Heart left ventricle (tissue), 16 donors: ENCODE measurements around the gene PPID. TPM values are rescaled to one million over a fixed set of nuclear protein-coding genes. Genes with fewer than 3 reads are reported as not detected.
"Not testable (repeated sequence)": the region's sequence is repeated elsewhere in the genome, so short reads cannot be mapped to it uniquely, and the experiment has no call there.

Source experiments
- ATAC-seq, 4 donors: fragments of 200-7000 bp; cut with Tn5 transposase; one replicate each; pipeline ENCODE4 v1.9.1; 2020 to 2022; ENCODE audit warnings: moderate library complexity in 4 of 4, mild to moderate bottlenecking in 3 of 4, moderate number of reproducible peaks in 1 of 4
- DNase-seq, 5 donors: peaks; one replicate each; pipeline ENCODE4 v3.0.0-alpha.2; 2020
- H3K27ac ChIP-seq, 12 donors: fragments of 200-600 bp; sonication (generic) in 4 of 12; one replicate each; pipeline versions ENCODE4 v1.5.0 to v1.8.0; 2016 to 2022; ENCODE audit warnings: mild to moderate bottlenecking in 2 of 12
- H3K27me3 ChIP-seq, 9 donors: fragments of 200-600 bp; sonication (generic) in 2 of 9; one replicate each; pipeline versions ENCODE4 v1.5.1 to v1.8.0; 2016 to 2022; ENCODE audit warnings: mild to moderate bottlenecking in 3 of 9
- H3K36me3 ChIP-seq, 9 donors: fragments of 200-600 bp; sonication (generic) in 2 of 9; one replicate each; pipeline versions ENCODE4 v1.5.0 to v1.8.0; 2018 to 2022; ENCODE audit warnings: mild to moderate bottlenecking in 2 of 9
- H3K4me1 ChIP-seq, 12 donors: fragments of 200-600 bp; sonication (generic) in 4 of 12; one replicate each; pipeline versions ENCODE4 v1.5.0 to v1.8.0; 2016 to 2022; ENCODE audit warnings: mild to moderate bottlenecking in 3 of 12
- H3K4me3 ChIP-seq, 12 donors: fragments of 200-600 bp; sonication (generic) in 4 of 12; one replicate each; pipeline versions ENCODE4 v1.5.0 to v1.8.0; 2017 to 2022; ENCODE audit warnings: mild to moderate bottlenecking in 9 of 12, moderate library complexity in 4 of 12
- H3K9me3 ChIP-seq, 12 donors: fragments of 200-600 bp; sonication (generic) in 4 of 12; one replicate each; pipeline versions ENCODE4 v1.5.0 to v1.8.0; 2016 to 2022; ENCODE audit warnings: mild to moderate bottlenecking in 1 of 12
- CTCF ChIP-seq, 12 donors: fragments of 200-600 bp; sonication (generic) in 4 of 12; IDR thresholded peaks; one replicate each; pipeline versions ENCODE4 v1.5.0 to v1.8.0; 2018 to 2022; ENCODE audit warnings: antibody characterized with exemption in 12 of 12, mild to moderate bottlenecking in 5 of 12
- POLR2A ChIP-seq, 2 donors: fragments of 450-650 bp; IDR thresholded peaks; one replicate each; pipeline ENCODE4 v1.6.1; 2017; ENCODE audit warnings: antibody characterized with exemption in 2 of 2, mild to moderate bottlenecking in 2 of 2, moderate library complexity in 2 of 2
- WGBS, 4 donors: extraction: QIAGEN DNeasy Blood & Tissue Kit in 2 of 4; methylation state at CpG; one replicate each; pipeline versions ENCODE4 v1.1.5 to v1.1.7; 2013 to 2018; 5-methylcytosine and 5-hydroxymethylcytosine counted together
- intact Hi-C, 10 donors: fragments of 100-400 bp; cut with DNase I; formaldehyde crosslinking; loops; one replicate each; pipeline versions ENCODE4 v1.11.1 to v1.14.2; 2022
- polyA plus RNA-seq, 2 donors: library from polyadenylated mRNA; stranded (reverse); fragments of 200-250 nt; gene quantifications; one replicate each; pipeline ENCODE4 v1.2.3, GENCODE V29; 2013
- total RNA-seq, 9 donors: library from RNA; depleted of rRNA in 2 of 9; stranded (reverse); fragments of >200 nt in 2 of 9; fragmentation: NEBNext Ultra II Directional in 3 of 9; extraction: Animal tissue kit (Norgen Biotek cat#: 25700) in 3 of 9; gene quantifications; one replicate each; pipeline versions ENCODE4 v1.1.0 to v1.2.4, GENCODE V29; 2016 to 2023
- donor health status: ischemic (EF 13 %, LVEDD 7.1; RV severe dilation, severe dysfunction).
- donor health status: healthy with polysubstance abuse.
- donor health status: DM: no; HTN: yes; CAD: no.
- donor health status: DM: no; HTN: no; CAD: no.
- donor health status: ischemic (EF 25% LVEDD 6.9; RV normal size, moderate dysfunction).
- donor health status: ischemic (EF 25% LVEDD 5.7; RV mildly dilated, moderate dysfunction).
- donor health status: healthy.
- donor health status: DM: yes; HTN: yes; CAD: no.
- donor health status: ischemic (EF 35%, LVEDD 5.7; RV mildly dilated, moderate dysfunction).
- donor health status: nonischemic (EF 11% LVEDD 7.7; RV severe dilation, severe dysfunction).
- donor health status: DM: yes; HTN: yes; CAD: no.
- donor health status: PGD.
- donor health status: ischemic (EF 29% LVEDD 5.4; RV normal size, mild dysfunction).
- donor health status: nonischemic (EF 23%, LVEDD 6.1; RV moderate dilation, normal function).

The PPID gene
- total and polyA plus RNA-seq, 11 donors = 24.1 to 55.3 (median 32.1) TPM

- Histone ChIP-seq H3K4me3 (peak overlapping the region; percentile 70 to 95 (median 85)), H3K9me3 (no peaks in the 10 kb centered on the region), H3K4me1 (peaks cover 0 to 18% (median 12%) of the 10 kb centered on the region in 12 donors), H3K27ac (peak overlapping the region; percentile 76 to 96 (median 94)), H3K36me3 (peaks cover 0 to 39% (median 32%) of the 10 kb centered on the region in 9 donors), H3K27me3 (no peaks in the 10 kb centered on the region)
- WGBS, 4 donors = 15 to 17% (median 16%) methylated on average over 16 of the region's 16 CpGs
- ATAC-seq (peak; percentile 33 to 56 (median 43)), DNase-seq (no peak)
- TF ChIP-seq POLR2A (IDR thresholded peaks at IDR 0.05) = no peak
- no peak for TF ChIP-seq CTCF (IDR thresholded peaks at IDR 0.05)
- intact Hi-C loops = loop anchor here in 9 of 10 donors (5.0 to 10.0 kb wide), 7 partner anchors 45 to 725 kb away; partner anchors contain the start of gene FNIP2 (in 1 of the 9)
Observed at GRCh38 chr4:158722291-158722916, 792 bp downstream of the PPID start.

GRCh38 chr4:158721680-158722079 lies 1.5 kb downstream of the PPID start:
- TF ChIP-seq CTCF (IDR thresholded peaks at IDR 0.05) = no peak
- no peak for TF ChIP-seq POLR2A (IDR thresholded peaks at IDR 0.05)
- Histone ChIP-seq H3K4me1 (peaks cover 0 to 18% (median 12%) of the 10 kb centered on the region in 12 donors), H3K4me3 (peak overlapping the region in 5 of 12 donors; percentile 79 to 94 (median 84)), H3K36me3 (peaks cover 0 to 46% (median 39%) of the 10 kb centered on the region in 9 donors), H3K9me3 (no peaks in the 10 kb centered on the region), H3K27me3 (no peaks in the 10 kb centered on the region), H3K27ac (no peak overlapping the region)
- 89 to 100% (median 96%) methylated on average over 1 of the region's 1 CpG for WGBS, 4 donors
- ATAC-seq (no peak), DNase-seq (no peak)
- intact Hi-C loops = loop anchor here in 9 of 10 donors (5.0 to 10.0 kb wide), 7 partner anchors 46 to 726 kb away; partner anchors contain the start of gene FNIP2 (in 1 of the 9)

DNA sequence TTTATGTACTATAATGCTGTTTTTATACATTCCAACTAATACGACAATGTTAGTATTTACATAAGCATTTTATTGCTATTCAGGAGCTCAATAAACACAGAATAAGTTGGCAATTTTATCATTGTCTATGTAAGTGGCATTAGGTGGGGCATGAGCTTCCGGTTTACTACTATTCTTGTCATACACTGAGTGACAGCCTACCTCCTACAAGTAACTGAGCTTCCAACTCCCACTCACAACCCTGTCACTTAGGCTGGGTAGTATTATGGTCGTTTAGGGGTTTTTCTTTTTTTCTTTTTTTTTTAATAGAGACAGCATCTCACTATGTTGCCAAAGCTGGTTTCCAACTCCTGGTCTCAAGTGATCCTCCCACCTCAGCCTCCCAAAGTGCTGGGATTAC lies 7.4 kb downstream of the PPID start:
- 61 to 88% (median 80%) methylated on average over 3 of the region's 3 CpGs for WGBS, 4 donors
- Histone ChIP-seq H3K4me1 (peaks cover 0 to 3% (median 0%) of the 10 kb centered on the region in 12 donors), H3K4me3 (no peak overlapping the region), H3K27ac (no peak overlapping the region), H3K9me3 (no peaks in the 10 kb centered on the region), H3K36me3 (peaks cover 0 to 100% (median 98%) of the 10 kb centered on the region in 9 donors), H3K27me3 (no peaks in the 10 kb centered on the region)
- TF ChIP-seq CTCF (IDR thresholded peaks at IDR 0.05) = no peak
- TF ChIP-seq POLR2A (IDR thresholded peaks at IDR 0.05) = no peak
- intact Hi-C loops = no loop called here
- no peak for DNase-seq
- no peak for ATAC-seq

- Histone ChIP-seq H3K4me3 (no peak overlapping the region), H3K4me1 (peaks cover 0 to under 1% (median 0%) of the 10 kb centered on the region in 12 donors), H3K36me3 (peaks cover 0 to 100% (median 100%) of the 10 kb centered on the region in 9 donors), H3K9me3 (no peaks in the 10 kb centered on the region), H3K27ac (no peak overlapping the region), H3K27me3 (no peaks in the 10 kb centered on the region)
- intact Hi-C loops = no loop called here
- no peak for DNase-seq
- TF ChIP-seq CTCF (IDR thresholded peaks at IDR 0.05) (no peak), POLR2A (IDR thresholded peaks at IDR 0.05) (no peak)
- WGBS, 4 donors = 86 to 95% (median 92%) methylated on average over 4 of the region's 4 CpGs
- no peak for ATAC-seq
Observed at GRCh38 chr4:158714937-158715336, 8.3 kb downstream of the PPID start.

DNA sequence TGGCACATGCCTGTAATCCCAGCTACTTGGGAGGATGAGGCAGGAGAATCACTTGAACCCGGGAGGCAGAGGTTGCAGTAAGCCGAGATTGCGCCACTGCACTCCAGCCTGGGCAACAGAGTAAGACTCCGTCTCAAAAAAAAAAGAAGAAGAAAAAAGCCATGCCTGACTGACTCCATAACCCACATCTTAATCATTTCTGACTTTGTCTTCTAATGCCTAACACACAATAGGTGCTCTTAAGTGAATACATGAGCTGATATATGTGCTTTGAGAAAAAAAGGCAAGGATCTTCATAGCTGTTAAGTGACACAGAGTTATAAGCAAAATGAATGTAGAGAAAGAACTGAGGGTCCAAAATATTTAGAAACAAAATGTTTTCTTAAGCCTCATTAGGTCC lies 10.6 kb downstream of the PPID start:
- ATAC-seq, H3K9me3 ChIP-seq, DNase-seq, H3K4me3 ChIP-seq, H3K4me1 ChIP-seq, H3K27ac ChIP-seq, intact Hi-C loops, H3K27me3 ChIP-seq: not testable (repeated sequence)
- whole genome bisulfite sequencing, 4 donors = 91 to 99% (median 97%) methylated on average over 4 of the region's 4 CpGs
- H3K36me3 ChIP-seq = peaks cover 0 to 100% (median 100%) of the 10 kb centered on the region in 9 donors
